GM06990 (cell line): ENCODE measurements around the gene DIS3L.

Experiments used
- DNase-seq: peaks from one replicate; pipeline ENCODE4 v3.0.0-alpha.2; 2011; ENCODE audit not compliant: insufficient read length; ENCODE audit errors: extremely low read depth
- H3K27me3 ChIP-seq: replicated peaks from 2 replicates; pipeline ENCODE4 v1.6.0; 2011; ENCODE audit warnings: low read length; ENCODE audit not compliant: control insufficient read depth, insufficient read depth
- H3K36me3 ChIP-seq: 2 replicates; pipeline ENCODE4 v1.5.1; 2011; ENCODE audit warnings: low read length; ENCODE audit not compliant: control insufficient read depth, insufficient read depth
- H3K4me3 ChIP-seq: replicated peaks from 2 replicates; pipeline ENCODE4 v1.5.1; 2011; ENCODE audit warnings: low read depth, mild to moderate bottlenecking, control low read depth, low read length
- TF ChIP-seq, protein P1 (sequence below): IDR thresholded peaks from 2 replicates; pipeline ENCODE4 v1.5.1; 2011; ENCODE audit warnings: low read length, control low read depth, mild to moderate bottlenecking, inconsistent platforms; ENCODE audit not compliant: insufficient read depth, poor library complexity, severe bottlenecking

The DIS3L gene

GRCh38 chr15:66309828-66310227 is 16.5 kb downstream of the DIS3L start:
- H3K27me3 ChIP-seq = no peaks in the 10 kb centered on the region
- TF ChIP-seq, protein P1, sequence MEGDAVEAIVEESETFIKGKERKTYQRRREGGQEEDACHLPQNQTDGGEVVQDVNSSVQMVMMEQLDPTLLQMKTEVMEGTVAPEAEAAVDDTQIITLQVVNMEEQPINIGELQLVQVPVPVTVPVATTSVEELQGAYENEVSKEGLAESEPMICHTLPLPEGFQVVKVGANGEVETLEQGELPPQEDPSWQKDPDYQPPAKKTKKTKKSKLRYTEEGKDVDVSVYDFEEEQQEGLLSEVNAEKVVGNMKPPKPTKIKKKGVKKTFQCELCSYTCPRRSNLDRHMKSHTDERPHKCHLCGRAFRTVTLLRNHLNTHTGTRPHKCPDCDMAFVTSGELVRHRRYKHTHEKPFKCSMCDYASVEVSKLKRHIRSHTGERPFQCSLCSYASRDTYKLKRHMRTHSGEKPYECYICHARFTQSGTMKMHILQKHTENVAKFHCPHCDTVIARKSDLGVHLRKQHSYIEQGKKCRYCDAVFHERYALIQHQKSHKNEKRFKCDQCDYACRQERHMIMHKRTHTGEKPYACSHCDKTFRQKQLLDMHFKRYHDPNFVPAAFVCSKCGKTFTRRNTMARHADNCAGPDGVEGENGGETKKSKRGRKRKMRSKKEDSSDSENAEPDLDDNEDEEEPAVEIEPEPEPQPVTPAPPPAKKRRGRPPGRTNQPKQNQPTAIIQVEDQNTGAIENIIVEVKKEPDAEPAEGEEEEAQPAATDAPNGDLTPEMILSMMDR = no peak
- peaks cover 11% of the 10 kb centered on the region for H3K36me3 ChIP-seq
- no peak for DNase-seq
- no peak overlapping the region for H3K4me3 ChIP-seq

DNA sequence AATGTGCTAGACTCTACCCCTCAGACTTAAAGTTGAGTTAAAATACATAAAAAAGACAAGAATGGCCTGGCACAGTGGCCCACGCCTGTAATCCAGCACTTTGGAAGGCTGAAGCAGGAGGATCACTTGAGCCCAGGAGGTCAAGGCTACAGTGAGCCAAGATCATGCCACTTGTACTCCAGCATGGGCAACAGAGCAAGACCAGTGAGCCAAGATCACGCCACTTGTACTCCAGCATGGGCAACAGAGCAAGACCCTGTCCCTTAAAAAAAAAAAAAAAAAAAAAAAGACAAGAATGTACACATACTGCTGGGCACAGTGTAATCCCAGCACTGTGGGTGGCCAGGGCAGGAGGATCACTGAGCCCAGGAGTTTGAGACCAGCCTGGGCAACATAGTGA is 17.4 kb downstream of the DIS3L start:
- TF ChIP-seq, protein P1 = no peak
- Histone ChIP-seq H3K27me3 (no peaks in the 10 kb centered on the region), H3K36me3 (peaks cover 14% of the 10 kb centered on the region), H3K4me3 (no peak overlapping the region)
- no peak for DNase-seq

DNA sequence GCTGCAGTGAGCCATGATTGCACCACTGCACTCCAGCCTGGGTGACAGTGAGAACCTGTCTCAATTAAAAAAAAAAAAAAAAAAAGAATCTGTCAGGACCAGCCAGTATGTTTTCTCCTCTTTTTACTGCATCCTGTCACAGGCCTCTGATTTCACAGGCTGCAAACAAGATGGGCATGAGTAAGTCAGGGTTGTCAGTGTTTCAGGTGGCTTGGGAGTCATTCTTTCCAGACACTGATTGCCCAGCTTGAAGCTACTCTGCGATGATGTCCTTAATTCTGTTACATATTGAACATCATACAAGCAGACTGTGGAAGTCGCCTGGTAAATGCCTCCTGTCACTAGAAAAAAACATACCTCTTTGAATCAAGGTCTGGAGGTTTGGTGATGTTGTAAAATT is 18.8 kb downstream of the DIS3L start:
- Histone ChIP-seq H3K4me3 (no peak overlapping the region), H3K36me3 (peaks cover 15% of the 10 kb centered on the region), H3K27me3 (no peaks in the 10 kb centered on the region)
- DNase-seq = no peak
- TF ChIP-seq, protein P1 = no peak

DNA sequence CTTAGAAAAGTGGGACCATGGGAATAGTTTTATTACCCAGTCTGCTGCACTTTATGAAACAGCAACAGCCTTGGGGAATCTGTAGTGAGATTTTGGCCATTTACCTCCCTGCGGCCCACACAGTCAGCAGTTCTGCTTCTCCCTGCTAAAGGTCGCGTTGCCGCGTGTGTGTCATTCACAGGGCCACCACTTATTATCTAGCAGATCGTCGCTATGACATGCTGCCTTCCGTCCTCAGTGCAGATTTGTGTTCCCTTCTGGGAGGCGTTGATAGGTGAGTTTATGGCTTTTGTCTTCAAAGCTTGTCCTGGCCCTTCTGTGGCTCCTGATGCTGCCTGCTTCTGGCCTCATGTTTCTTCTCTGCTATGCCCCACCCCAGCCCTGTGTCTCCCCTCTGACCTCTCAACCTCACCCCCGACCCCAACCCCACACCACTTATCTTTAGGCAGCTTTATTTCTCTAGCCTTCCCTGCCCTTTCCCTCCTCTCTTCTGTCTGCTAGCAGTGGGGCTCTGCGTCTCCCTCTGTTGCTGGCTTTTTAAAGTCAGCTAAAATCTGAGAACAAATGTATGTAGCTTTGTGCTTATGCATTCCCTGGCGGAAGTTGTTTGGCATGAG is 30.1 kb downstream of the DIS3L start:
- DNase-seq = no peak
- Histone ChIP-seq H3K4me3 (no peak overlapping the region), H3K36me3 (peaks cover 16% of the 10 kb centered on the region), H3K27me3 (no peaks in the 10 kb centered on the region)
- TF ChIP-seq, protein P1 = no peak

DNA sequence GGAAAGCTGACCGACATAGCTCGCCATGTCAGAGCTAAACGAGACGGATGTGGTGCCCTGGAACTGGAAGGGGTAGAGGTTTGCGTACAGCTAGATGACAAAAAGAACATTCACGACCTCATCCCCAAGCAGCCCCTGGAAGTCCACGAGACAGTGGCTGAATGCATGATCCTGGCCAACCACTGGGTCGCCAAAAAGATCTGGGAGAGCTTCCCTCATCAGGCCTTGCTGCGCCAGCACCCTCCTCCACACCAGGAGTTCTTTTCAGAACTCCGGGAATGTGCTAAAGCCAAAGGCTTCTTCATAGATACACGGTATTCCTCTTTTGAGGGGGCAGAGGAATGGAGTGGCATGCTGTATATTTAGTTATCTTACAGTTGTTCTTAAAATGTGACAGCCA is 32.7 kb downstream of the DIS3L start:
- peaks cover 20% of the 10 kb centered on the region for H3K36me3 ChIP-seq
- no peak overlapping the region for H3K4me3 ChIP-seq
- TF ChIP-seq, protein P1 = no peak
- no peak for DNase-seq
- H3K27me3 ChIP-seq = no peaks in the 10 kb centered on the region

GRCh38 chr15:66327736-66328135 is 34.4 kb downstream of the DIS3L start:
- Histone ChIP-seq H3K36me3 (peaks cover 20% of the 10 kb centered on the region), H3K4me3 (no peak overlapping the region), H3K27me3 (no peaks in the 10 kb centered on the region)
- TF ChIP-seq, protein P1 = no peak
- no peak for DNase-seq
